Retinal pigment epithelial cell (primary cell): ENCODE data around the gene PCSK1N.
"Not testable (repeated sequence)": the region's sequence is repeated elsewhere in the genome, so short reads cannot be mapped to it uniquely, and the experiment has no call there.

Experiments used
- DNase-seq: peaks from one replicate; pipeline ENCODE4 v3.0.0-alpha.2; 2010; ENCODE audit warnings: low read depth
- H3K4me3 ChIP-seq: 2 replicates; pipeline ENCODE4 v1.5.1; 2011; ENCODE audit warnings: mild to moderate bottlenecking, low read length, control low read depth, moderate library complexity
- TF ChIP-seq, protein P1 (sequence below): conservative IDR thresholded peaks from 2 replicates; pipeline ENCODE4 v1.5.1; 2011; ENCODE audit warnings: low read depth, low read length, control low read depth, inconsistent platforms

Gene PCSK1N

DNA sequence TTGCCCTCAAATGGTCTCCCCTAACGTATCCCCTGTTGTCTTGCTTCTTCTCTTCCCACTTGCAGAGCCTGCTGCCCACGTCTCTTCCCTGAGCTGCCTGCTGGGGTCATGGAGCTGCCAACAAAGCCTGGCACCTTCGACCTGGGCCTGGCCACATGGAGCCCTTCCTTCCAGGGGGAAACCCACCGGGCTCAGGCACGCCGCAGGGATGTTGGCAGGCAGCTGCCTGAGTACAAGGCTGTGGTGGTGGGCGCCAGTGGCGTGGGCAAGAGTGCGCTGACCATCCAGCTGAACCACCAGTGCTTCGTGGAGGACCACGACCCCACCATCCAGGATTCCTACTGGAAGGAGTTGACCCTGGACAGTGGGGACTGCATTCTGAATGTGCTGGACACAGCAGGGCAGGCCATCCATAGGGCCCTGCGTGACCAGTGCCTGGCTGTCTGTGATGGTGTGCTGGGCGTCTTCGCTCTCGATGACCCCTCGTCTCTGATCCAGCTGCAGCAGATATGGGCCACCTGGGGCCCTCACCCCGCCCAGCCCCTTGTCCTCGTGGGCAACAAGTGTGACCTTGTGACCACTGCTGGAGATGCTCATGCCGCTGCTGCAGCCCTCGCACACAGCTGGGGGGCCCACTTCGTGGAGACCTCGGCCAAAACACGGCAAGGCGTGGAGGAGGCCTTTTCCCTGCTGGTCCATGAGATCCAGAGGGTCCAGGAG is 6.2 kb downstream of the PCSK1N start:
- H3K4me3 ChIP-seq: no peak overlapping the region
- no peak for DNase-seq
- TF ChIP-seq, protein P1, sequence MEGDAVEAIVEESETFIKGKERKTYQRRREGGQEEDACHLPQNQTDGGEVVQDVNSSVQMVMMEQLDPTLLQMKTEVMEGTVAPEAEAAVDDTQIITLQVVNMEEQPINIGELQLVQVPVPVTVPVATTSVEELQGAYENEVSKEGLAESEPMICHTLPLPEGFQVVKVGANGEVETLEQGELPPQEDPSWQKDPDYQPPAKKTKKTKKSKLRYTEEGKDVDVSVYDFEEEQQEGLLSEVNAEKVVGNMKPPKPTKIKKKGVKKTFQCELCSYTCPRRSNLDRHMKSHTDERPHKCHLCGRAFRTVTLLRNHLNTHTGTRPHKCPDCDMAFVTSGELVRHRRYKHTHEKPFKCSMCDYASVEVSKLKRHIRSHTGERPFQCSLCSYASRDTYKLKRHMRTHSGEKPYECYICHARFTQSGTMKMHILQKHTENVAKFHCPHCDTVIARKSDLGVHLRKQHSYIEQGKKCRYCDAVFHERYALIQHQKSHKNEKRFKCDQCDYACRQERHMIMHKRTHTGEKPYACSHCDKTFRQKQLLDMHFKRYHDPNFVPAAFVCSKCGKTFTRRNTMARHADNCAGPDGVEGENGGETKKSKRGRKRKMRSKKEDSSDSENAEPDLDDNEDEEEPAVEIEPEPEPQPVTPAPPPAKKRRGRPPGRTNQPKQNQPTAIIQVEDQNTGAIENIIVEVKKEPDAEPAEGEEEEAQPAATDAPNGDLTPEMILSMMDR: no peak

DNA sequence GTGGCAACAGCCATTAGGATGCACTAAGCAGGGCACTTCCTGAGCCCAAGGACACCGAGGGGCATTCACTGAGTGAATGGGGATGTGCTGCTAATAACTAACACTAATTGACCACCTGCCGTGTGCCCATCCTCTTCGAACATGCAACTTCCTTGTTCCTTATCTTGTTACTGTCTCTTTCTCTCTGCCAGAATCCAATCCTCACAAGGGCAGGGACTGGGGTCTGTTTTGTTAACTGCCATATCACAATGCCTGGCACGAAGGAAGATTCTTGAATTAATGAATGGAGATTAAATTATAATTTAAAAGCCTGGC is 7.8 kb downstream of the PCSK1N start:
- H3K4me3 ChIP-seq: no peak overlapping the region
- DNase-seq: no peak
- TF ChIP-seq, protein P1: no peak

DNA sequence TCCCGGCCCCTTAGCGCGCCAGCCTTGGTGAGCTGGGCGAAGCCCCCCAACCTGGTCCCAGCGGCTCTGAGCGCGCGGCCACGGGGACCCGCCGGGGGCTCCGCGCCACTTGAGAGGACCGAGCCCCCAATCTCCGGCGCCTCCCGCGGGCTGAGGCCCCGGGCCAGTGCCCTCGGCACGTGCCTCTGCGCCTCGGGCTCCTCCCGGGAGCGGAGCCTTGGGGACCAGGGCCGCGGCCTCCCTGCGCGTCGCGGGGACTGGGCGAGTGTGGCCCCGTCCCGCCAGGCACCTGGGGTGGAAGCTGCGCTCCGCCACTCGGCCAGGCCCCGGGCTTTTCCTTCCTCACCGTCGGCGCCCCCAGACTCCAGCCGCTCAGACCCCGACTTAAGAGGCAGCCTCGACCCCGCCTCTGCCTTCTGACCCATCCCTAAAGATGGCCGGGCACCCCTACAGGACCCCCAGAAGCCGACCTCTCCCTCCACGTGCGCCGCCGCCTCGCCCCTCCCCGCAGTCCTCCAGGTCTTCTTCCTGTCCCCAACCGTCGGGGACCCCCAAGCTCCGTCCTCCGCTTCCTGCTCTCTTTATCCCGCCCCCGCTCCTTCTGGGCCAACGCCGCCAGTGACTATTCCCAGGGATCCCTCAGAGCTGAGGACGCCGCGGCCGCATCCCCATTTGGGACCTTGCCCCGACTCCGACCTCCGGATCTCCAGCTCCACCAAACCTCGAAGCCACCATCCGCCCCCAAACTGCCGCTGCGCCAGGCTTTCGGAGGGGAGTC is 8.3 kb downstream of the PCSK1N start:
- DNase-seq: no peak
- no peak overlapping the region for H3K4me3 ChIP-seq
- TF ChIP-seq, protein P1: no peak

- no peak within 1 kb of the TSS for H3K4me3 ChIP-seq
- no peak for DNase-seq
- TF ChIP-seq, protein P1: no peak
These were observed 9.1 kb downstream of the PCSK1N start, which contains the start of gene ERAS for GRCh38 chrX:48826135-48826875. TSS of gene ERAS (plus strand) at chrX:48826513. CDS start at chrX:48829124, 2,611 bp downstream.

DNA sequence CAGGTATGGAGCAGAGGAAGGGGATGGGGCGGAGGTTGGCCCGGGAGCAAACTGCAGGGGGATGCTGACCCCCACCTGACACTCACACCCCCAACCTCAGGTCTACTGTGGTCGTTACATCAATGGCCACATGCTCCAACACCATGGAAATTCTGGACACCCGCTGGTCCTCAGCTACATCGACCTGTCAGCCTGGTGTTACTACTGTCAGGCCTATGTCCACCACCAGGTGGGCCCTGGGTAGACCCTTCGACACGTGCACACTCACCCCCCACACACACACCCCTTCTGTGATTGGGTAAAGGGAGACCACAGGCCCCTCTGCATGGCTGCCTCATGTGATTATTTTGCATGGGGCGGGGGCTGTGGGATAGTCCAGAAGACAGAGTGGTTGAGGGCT is 11.3 kb downstream of the PCSK1N start:
- no peak overlapping the region for H3K4me3 ChIP-seq
- DNase-seq: no peak
- TF ChIP-seq, protein P1: no peak

- DNase-seq: no peak
- TF ChIP-seq, protein P1: no peak
- no peak overlapping the region for H3K4me3 ChIP-seq
These were observed 12.4 kb downstream of the PCSK1N start for GRCh38 chrX:48823053-48823452.

- H3K4me3 ChIP-seq, DNase-seq: not testable (repeated sequence)
These were observed 16.0 kb downstream of the PCSK1N start for GRCh38 chrX:48819394-48819793.
